Loucy (cell line): ENCODE measurements around the gene TGFBRAP1.

Experiments used
- EZH2phosphoT487 ChIP-seq: fragments of 200-600 bp; IDR thresholded peaks from 2 replicates; pipeline ENCODE4 v1.6.1; 2018; ENCODE audit warnings: antibody characterized with exemption, mild to moderate bottlenecking, moderate library complexity, borderline replicate concordance
- TF ChIP-seq, protein P1 (sequence below): fragments of 200-600 bp; sonication (generic); conservative IDR thresholded peaks from 2 replicates; pipeline ENCODE4 v1.5.1; 2014; ENCODE audit warnings: mild to moderate bottlenecking, antibody characterized with exemption, low read length

- TF ChIP-seq, protein P1, sequence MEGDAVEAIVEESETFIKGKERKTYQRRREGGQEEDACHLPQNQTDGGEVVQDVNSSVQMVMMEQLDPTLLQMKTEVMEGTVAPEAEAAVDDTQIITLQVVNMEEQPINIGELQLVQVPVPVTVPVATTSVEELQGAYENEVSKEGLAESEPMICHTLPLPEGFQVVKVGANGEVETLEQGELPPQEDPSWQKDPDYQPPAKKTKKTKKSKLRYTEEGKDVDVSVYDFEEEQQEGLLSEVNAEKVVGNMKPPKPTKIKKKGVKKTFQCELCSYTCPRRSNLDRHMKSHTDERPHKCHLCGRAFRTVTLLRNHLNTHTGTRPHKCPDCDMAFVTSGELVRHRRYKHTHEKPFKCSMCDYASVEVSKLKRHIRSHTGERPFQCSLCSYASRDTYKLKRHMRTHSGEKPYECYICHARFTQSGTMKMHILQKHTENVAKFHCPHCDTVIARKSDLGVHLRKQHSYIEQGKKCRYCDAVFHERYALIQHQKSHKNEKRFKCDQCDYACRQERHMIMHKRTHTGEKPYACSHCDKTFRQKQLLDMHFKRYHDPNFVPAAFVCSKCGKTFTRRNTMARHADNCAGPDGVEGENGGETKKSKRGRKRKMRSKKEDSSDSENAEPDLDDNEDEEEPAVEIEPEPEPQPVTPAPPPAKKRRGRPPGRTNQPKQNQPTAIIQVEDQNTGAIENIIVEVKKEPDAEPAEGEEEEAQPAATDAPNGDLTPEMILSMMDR, result peak; percentile 78
- no peak for TF ChIP-seq EZH2phosphoT487
These were observed 85.6 kb downstream of the TGFBRAP1 start for GRCh38 chr2:105243961-105244360.
